ENCODE data around the gene PDZK1.
"Not testable (repeated sequence)": the region's sequence is repeated elsewhere in the genome, so short reads cannot be mapped to it uniquely, and the experiment has no call there.

Gene PDZK1

DNA sequence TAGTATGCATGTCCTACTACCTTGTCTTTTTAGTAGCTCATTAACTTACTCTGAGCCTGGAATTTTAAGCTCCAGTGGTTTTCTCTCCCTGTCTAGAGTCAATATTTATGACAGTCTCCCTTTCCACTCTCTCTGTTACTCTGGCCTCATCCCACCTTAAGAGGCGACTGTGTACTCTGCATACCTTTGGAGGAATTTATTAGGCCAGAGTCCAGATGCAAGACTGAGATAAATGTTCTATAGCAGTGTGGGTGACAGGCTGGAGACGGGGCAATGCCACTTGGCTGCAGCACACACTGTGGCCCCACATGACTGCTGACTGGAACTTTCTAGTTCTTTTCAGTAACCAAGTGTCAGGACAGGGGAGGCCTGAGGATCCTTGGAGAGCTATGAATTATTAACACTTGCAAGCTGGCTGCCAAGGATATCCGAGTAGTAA, 4.1 kb upstream of the PDZK1 start:
- intact Hi-C loops (cut with DNase I) = no loop called here
- DNase-seq = no peak

DNA sequence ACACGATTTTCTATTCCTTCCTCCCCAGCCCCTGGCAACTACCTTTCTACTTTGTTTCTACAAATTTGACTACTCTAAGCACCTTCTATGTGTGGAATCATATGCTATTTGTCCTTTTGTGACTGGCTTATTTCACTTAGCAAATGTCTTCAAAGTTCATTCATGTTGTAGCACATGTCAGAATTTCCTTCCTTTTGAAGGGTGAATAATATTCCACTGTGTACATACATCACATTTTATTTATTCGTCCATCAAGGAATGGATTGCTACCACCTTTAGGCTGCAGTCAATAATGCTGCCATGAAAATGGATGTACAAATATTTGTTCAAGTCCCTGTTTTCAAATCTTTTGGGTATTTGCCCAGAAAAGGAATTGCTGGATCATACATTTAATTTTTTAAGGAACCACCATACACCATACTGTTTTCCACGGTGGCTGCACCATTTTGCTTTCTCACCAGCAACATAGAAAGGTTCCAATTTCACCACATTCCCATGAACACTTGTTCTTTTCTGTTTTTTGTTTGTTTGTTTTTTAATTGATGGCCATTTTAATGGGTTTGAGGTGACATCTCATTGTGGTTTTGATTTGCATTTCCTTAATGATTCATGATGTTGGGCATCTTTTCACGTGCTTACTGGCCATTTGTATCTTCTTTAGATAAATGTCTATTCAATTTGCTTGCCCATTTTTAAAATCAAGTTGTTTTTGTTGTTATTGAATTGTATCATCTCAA, 3.3 kb upstream of the PDZK1 start:
- intact Hi-C loops (cut with DNase I) = no loop called here
- DNase-seq = no peak

DNA sequence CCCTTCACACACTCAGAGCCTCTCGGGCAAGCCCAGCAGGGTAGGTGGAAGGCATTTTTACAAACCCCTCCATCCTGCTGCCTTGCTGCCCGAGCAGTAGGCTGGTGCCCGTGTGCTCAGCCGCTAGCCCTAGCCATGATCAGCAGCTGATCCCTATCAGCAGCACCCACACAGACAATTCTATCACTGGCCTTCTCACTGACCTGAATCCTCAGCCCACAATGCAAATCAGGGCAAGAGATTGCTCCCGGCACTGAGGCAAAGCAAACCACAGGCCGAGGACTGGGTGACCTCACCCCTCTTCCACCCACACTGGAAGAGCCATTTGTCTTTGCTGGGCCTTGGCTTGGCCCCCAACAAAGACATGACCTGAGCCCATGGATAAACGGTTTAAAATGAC, 895 bp upstream of the PDZK1 start:
- intact Hi-C loops (cut with DNase I) = no loop called here
- no peak for DNase-seq

DNA sequence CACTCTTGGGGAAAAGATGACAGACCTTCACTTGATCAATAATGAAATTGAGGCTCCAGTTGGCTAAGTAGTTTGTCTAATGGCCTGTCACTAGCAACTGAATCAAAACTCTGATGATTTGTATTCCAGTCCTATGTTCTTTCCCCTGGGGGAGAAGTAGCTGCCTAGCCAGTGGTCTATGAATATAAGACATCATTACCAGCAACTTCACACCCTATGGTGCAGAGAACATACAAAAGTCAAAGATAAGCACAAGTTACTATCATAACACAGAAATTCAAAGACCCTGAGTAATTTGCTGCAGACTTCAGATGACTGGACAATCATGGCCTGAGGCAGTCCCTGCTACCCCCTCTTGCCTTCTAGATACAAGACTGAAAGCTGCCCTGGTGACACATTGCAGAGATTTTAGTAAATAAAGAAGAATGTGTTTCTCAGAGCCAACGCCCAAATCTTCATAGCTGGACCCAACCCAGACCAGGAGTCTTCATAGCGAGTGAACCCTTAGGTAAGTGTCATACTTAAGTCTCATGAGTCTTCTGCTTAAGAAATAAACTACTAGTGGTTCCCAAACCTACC, 993 bp downstream of the PDZK1 start:
- DNase-seq = no peak
- intact Hi-C loops (cut with DNase I) = no loop called here

DNA sequence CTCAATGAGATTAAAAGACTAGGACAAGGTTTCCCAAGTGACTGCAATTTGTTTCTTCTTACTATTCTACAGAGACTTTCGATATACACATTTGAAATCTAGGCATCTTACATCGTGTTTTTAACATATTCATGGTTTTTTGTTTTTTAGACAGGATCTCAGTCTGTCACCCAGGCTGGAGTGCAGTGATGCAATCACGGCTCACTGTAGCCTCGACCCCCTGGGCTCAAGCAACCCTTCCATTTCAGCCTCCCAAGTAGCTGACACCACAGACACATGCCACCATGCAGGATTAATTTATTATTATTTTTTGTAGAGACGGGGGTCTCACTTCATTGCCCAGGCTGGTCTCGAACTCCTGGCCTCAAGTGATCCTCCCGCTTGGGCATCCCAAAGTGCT, 1.5 kb downstream of the PDZK1 start:
- intact Hi-C loops (cut with DNase I) = no loop called here

DNA sequence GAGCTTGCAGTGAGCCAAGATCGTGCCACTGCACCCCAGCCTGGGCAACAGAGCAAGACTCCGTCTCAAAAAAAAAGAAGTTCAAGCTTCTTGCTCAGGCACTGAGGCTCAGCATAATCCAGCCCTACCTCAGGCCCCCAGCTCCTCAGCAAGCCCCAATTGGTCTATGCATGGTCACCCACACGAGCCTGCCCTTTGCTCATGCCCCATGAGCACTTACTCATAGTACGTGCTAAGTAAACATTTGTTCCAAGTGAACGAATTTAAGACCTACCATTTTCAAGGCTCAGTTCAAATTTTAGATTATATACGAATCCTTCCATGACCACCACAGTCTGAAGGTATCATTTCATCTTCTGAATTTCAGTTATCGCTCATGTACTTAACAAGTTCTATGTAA, 4.3 kb downstream of the PDZK1 start:
- intact Hi-C loops (cut with DNase I) = no loop called here
- no peak for DNase-seq

More for the DNA sequence above, 1.5 kb downstream of the PDZK1 start:
- DNase-seq = no peak

DNA sequence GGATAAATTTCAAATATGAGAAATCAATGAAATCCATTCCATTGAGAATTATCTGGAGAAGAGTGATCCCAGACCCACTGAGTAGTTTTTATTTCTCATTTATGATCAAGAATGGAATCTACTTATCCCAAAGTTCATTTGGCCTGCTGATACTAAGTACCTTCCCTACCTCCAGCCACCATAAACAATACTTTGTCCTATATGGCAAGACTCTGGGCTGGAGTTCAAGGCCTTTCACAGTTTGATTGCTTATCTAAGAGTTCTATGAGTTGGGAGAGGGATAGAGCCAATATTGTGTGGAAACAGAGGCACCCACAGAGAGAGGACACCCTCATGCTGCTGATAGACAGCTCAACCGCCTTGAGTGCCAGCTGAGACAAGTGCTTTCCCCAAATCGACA, 5.1 kb downstream of the PDZK1 start:
- no peak for DNase-seq
- intact Hi-C loops (cut with DNase I) = no loop called here

DNA sequence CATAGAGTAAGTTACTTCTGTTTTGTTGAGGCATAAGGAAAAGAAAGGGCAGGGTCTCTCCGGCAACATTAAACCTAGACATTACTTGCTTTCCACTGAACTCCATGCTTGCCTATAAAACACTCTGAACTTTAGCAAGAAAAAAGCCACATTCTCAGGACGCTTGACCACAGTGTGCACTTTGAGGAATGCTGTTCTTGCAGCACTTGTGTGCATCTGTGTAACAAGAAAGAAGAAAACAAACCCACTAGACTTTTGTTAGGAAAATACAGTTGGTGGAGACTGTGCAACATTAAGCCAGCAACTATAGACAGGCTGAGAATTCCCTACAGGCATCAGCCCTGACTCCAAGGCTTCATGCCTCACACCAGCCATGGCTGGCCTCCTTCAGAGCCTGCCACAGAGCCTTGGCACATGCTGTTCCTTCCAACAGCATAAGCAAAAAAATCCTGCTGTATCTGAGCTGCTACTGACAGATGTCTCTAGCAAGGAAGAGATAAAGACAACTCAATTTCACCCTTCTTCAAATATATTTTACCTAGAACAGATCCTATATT, 5.8 kb downstream of the PDZK1 start:
- no peak for DNase-seq
- intact Hi-C loops (cut with DNase I) = no loop called here

DNA sequence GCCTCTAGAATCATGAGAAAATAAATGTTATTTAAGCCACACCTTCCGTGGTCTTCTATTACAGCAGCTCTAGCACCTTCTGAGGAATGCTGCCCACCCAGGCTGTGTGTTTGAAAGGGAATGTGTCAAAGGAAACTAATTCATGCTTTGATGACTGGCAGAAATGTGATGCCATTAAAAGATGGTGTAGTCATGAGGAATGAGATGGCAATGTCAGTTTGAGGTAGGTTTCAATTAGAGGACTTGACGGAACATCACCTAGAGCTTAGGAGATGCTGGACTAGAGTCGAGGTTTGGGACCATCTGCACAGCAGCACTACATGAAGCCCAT, 10.6 kb downstream of the PDZK1 start:
- no peak for DNase-seq
- intact Hi-C loops (cut with DNase I) = no loop called here

DNA sequence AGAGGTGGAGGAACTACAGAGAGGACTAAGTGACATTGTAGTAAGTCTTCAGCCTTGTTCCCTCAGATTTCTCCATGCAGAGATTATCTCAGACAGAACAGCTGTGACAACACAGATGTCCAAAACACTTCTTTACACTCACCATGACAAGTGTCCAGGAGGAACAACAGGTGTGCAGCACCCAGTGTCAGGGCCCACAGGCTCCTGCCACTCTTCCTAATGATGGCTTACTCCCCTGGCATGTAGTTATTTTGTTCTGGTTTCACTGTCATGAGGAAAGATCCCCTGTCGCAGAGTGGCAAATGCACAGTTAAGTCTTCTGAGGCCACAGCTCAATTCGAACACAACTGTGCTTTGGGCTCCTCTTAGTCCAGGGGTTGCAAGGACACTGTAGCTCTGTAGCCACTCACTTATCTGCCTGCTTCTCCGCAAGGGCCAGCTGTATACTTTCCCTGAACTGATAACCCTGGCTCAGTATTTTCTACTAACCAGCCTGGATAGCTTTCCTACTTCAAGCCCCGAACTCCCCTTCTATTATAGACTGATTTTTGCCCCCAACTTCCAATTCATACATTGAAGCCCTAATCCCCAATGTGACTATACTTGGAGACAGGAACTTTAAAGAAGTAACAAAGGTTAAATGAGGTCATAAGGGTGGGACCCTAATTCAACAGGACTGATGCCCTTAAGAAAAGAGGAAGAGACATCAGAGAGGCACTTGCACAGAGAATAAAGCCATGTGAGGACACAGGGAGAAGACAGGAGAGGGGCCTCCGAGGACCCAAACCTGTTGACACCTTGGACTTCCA, 11.1 kb downstream of the PDZK1 start:
- DNase-seq = no peak
- intact Hi-C loops (cut with DNase I) = no loop called here

DNA sequence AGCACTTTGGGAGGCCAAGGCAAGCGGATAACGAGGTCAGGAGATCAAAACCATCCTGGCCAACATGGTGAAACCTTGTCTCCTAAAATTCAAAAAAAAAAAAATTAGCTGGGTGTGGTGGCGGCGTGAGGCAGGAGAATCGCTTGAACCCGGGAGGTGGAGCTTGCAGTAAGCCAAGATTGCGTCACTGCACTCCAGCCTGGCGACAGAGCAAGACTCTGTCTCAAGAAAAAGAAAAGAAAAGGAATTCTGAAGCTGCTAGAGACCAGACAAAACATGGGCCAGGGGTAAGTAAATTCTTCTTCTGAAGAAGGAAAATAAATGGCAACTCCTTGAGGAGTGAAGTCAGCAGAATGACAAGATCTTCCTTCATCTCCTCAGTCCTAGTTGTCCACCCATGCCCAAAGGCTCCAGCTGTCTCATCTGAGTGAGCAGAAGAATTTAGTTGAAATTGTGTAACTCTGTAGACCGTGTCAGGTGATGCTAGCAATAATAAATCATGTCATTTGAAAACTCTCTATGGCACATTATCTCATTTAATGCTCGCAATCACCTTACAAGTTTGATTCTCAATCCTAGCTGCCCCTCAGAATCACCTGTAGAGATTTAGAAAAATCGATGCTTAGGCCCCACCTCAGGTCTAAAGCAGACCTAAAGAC, 14.3 kb downstream of the PDZK1 start:
- no peak for DNase-seq
- intact Hi-C loops (cut with DNase I) = no loop called here

DNA sequence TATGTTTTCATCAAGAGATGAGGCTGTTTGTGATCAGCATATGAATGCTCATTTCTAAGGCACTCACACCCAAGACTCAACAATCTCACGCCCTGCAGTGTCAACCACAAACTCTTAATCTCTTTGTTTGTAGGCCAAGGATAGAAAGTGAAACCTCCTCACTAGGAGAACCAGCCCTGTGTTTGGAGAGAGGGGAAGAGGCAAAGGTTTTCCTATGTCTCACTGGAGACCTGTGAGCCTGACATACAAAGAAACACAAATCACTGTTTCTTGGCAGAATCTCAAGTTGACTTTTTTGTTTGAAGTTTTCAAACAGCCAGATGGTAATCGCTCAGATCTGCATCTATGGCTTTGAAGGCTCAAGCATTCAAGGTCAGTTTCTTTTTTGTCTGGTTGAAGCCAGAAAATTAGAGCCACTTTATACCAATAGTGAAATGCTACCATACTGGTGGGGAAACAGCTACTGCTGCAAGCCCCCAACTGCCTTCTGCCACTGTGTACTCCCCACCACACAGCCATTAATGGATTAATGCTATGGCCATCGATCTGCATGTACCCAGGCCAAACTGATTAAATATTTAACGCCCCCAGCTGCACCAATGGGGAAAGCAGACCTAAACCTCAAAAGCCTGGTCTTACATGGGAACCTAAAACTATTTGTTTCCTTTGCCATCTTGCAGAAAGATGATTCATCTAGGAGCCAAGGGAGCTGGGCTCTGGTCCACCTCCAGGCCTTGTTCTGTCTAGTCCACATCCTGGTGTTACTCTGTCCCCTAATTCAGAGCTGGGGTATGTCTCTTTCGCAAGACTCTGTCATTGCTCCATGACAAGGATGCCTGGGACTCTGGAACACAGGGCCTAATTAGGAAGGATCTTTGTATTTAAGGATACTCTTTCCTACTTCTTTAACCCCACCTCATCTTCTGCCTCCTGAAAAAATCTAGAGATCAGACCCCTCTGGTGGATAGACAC, 16.3 kb downstream of the PDZK1 start:
- no peak for DNase-seq

DNA sequence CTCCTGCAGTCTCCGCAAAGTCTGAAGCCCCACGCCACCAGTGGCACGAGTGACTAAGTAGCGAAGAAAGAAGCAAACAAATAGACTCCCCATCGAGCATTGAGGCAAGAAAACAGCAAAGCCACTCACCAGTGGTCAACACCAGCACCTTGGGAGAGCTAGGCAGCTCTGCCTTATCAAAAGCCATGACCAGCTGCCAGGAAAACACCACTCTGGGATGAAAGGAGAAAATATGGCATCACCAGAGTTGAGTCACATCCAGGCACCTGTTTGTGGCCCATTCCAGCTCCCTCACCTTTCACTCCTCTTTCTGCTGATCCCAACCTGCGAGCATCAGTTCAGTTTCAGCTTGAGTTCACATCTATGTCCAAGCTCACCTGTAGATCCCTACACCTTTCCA, 17.2 kb downstream of the PDZK1 start:
- intact Hi-C loops (cut with DNase I) = no loop called here
- DNase-seq = no peak

More for the DNA sequence above, 16.3 kb downstream of the PDZK1 start:
- intact Hi-C loops (cut with DNase I) = no loop called here

DNA sequence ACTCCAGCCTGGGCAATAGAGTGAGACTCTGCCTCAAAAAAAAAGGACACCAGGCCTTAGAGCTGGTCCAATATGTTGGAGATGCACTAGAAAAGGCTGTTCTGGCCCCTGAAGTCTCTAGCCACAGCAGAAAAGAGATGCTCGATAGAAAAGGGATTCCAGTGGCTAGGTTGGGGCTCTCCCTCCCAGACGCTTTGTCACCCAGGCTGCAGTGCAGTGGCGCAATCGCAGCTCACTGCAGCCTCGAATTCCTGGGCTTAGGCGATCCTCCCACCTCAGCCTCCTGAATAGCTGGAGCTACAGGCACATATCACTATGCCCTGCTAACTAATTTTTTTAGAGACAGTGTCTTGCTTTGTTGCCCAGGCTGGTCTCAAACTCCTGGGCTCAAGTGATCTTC, 18.2 kb downstream of the PDZK1 start:
- no peak for DNase-seq
- intact Hi-C loops (cut with DNase I) = no loop called here

DNA sequence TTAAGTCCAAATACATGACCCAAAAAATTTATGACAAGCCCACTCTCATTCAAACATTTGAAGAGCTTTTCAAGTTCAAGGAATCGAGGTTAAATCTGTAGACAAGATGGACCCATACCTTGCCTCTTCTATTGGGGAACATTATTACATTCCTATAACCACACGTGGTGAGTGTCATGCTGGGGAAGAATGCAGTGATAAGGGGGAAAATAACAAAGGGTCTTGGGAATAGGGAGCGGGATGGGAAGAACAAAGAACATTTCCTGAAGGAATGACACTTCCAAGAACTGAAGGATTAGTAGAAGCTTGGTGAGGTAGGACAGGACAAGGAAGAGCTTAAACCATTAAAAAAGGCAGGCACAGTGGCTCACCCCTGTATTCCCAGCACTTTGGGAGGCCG, 18.8 kb downstream of the PDZK1 start:
- intact Hi-C loops (cut with DNase I) = no loop called here
- no peak for DNase-seq

DNA sequence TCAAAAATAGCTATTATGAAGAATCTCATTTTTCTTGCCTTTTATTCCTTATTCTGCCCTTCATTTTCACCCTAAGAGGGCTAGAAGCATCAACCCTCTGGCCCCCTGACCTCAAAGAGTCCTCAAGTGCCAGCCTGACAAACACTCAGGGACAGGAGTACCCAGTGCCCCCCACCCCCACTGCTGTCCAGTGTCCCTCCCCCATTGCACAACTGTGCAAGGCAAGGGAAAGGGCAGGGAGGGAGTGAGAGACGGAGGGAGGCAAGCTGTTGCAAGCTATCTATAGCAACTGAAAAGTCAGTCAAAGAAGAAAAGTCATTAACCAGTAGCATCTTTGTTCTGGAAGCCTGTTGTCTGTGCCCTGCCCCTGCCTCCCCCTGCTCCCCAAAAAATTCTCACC, 21.1 kb downstream of the PDZK1 start:
- DNase-seq; intact Hi-C loops (cut with DNase I): not testable (repeated sequence)

DNA sequence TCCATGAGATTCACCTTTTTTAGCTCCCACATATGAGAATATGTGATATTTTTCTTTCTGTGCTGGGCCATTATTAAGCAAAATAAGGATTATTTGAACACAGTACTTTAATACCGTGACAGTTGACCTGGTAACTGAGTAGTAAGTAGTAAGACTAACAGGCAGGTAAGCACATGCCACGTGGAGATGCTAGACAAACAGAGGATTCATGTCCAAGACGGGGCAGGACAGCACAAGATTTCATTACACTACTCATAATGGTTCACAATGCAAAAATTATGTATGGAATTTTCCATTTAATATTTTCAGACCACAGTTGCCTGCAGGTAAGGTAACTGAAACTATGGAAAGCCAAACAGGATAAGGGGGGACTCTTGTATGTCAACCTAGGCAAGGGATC, 22.3 kb downstream of the PDZK1 start:
- intact Hi-C loops (cut with DNase I); DNase-seq: not testable (repeated sequence)

DNA sequence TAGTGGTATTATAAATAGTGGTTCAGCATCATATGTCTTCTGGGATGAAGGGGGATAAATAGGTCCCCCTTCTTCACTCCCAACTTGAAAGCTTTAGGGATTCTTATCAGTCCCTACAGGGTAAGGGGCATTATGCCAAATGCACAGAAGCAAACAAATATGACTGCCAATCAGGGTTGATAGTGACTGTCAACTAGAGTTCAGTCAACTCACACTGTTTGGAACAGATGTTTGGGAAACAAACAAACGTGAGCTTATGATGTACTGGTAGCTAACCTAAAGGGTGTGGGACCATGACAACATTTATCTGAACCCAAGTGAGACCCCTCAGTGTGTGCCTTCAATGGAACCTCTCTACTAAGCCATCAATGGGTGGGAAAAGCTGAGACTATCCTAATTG, 34.0 kb downstream of the PDZK1 start:
- DNase-seq; intact Hi-C loops (cut with DNase I): not testable (repeated sequence)

DNA sequence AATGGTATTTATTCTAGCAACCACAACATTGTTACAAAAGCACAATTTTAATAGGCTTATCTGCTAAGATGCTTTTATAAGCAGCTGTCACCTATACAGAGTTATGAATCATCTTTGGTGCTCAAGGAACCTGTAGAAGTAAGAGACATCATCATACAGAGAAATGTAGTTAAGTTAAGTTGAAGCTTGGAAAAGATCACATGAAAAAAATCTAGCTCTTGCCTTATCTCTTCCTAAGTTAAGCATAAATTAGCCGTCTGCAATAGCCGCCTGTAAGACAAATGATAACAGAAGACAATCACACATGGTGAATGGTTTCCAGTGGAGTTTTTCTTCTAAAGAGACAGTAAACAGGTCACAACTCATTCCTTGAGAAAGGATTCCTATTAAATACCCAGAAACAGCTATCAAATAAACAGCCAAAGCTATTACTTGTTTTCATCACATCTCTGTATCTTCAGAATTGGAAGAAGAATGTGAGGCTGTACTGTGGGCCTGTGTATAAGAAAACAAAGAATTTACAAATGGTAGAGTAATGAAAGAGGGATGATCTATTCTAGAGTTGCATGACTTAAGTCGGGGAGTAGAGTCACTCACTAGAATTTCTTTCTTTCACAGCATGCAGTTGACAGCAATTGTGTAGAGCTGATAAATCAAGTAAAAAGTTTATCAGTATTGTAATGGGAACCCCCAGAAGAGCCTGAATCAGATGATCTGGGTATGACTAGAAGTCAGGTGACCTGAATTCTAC, 36.0 kb downstream of the PDZK1 start:
- intact Hi-C loops (cut with DNase I); DNase-seq: not testable (repeated sequence)
